Measurements from ENCODE around the gene DES.

The DES gene

GRCh38 chr2:219459460-219460311, 41.5 kb downstream of the DES start:
- no peak for DNase-seq

DNA sequence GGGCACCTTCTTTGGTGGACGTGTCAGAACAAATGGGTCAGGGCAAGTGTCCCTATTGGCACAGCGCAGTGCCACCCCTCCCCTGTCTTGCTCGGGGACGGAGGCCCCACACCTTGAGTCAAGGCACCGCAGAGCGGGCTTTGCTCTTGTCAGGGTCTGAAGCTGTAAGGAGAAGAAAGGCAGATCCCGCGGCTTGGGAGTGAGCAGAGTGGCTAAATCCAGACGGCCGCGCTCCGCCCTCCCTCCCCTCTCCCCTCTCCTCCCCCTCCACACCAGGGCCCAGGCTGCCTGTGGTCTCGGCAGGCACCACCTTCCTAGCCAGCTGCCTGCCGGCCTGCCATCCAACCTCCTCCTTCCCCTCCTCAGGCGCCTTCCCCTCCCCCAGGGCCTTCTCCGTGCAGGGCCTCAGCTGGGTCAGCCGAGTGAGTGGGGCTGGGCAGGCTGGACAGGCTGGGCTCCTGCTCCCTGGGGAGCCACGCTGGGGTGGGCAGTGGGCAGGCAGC, 42.3 kb downstream of the DES start:
- DNase-seq, result no peak

DNA sequence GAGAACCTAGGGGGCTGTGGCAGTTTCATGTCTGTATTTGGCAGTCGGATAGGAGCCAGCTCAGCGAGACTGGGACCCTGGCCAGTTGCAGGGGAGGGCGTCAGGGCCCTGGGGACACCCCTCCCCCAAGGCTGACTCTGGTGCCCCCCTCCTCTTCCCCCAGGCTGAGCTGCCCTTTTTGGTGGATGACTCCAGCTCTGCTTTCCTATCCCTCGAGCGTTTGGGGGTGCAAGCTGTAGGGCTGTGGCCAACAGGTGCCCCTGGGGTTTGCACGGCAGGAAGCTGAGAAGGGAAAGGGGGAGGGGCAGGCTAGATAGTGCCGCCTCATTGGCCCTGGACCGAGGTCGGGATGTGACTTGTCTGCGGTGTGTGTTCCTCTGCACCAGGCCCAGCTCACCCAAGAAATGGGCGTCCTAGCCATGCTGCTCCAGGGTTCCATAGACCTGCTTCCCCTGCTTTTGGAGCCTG, 42.9 kb downstream of the DES start:
- DNase-seq, result no peak

DNA sequence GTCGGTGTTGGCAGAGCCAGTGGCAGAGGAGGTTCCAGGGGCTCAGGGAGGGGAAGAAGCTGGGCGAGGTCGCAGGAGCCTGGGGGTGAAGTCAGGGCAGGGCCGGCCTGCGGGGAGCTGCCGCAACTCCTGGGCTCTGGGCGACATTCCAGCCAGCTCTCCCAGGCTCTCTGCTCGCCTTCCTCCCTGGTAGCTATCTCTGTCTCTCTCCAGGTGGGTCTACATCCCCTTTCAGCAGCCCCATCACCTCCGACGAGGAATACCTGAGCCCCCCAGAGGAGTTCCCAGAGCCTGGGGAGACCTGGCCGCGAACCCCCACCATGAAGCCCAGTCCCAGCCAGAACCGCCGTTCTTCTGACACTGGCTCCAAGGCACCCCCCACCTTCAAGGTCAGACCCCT, 43.5 kb downstream of the DES start:
- DNase-seq, result no peak

DNA sequence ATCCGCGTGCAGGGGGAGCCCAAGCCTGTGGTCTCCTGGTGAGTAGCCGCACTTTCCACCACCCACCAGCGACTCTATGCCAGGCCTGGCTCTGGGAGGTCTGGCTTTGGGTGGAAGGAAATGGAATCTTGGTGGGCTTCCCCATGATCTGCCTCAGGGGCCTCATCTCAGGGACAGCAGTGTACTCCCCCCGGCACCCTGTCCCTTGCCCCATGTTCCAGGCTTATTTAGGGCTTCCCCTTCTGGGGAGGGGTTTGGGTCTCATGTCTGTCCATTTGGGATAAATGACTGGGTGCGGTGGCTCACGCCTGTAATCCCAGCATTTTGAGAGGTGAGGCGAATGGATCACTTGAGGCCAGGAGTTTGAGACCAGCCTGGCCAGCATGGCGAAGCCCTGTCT, 44.2 kb downstream of the DES start:
- no peak for DNase-seq

DNA sequence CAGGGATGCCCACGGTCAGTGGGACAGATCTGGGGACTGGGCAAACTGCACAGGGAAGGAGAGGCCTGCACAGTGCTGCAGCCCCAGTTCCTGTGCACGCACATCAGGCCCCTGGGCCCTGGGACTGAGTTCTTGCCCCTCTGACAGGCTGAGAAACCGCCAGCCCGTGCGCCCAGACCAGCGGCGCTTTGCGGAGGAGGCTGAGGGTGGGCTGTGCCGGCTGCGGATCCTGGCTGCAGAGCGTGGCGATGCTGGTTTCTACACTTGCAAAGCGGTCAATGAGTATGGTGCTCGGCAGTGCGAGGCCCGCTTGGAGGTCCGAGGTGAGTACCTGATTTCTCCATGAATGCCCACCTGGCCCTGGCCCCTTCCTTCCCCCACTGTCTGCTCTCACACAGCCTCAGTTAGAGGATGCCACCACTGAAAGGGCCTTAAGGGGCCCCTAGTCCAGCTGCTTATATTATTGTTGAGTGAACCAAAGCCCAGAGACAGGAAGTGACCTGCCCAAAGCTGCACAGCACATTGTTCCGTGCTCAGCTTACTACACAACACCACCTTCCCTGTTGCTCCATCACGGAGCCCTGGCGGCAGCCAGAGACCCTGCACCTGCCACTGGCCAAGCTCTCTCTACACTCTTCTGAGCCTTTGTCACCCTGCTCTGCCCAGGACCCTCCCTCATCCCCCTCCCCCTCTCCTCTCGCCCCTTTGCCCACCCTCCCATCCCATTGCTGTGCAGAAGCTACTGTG, 46.3 kb downstream of the DES start:
- DNase-seq, result no peak

- DNase-seq, result no peak
Measured at GRCh38 chr2:219465659-219466561, 47.7 kb downstream of the DES start.

- DNase-seq, result no peak
Measured at GRCh38 chr2:219466816-219467735, 48.9 kb downstream of the DES start.

DNA sequence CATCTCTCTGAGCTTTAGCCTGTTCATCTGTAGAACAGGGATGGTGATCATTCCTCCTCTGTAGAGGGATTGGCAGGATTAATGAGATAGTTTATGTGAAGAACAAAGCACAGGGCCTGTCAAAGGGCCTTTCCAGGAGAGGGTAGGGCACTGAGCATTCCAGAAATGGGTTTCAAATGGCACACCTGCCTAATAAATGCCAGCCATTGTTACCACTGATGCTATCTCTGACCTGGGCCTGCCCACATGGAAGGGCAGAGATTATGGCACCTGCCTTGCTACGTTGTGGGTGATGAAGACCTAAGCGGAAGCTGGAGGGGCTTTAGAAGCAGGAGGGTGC, 49.5 kb downstream of the DES start:
- no peak for DNase-seq

GRCh38 chr2:219468410-219469185, 50.4 kb downstream of the DES start:
- DNase-seq, result no peak

DNA sequence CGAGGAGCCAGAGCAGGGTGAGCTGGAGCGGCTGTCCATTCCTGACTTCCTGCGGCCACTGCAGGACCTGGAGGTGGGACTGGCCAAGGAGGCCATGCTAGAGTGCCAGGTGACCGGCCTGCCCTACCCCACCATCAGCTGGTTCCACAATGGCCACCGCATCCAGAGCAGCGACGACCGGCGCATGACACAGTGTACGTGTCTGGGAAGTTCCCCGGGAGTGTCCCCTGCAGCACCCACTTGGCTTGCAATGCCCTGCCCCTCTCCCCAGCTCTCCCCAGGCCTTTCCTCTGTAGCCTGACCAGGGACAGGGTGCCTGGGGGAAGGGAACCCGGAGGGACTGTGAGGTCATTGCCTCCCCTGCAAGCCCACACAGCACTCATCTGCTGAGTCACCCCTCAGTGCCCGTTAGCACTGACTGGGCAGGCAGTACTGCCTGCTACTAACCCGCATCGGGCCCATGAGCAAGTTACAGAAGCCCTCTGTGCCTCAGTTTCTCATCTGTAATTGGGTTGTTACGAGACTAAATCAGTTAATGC, 51.1 kb downstream of the DES start:
- no peak for DNase-seq

DNA sequence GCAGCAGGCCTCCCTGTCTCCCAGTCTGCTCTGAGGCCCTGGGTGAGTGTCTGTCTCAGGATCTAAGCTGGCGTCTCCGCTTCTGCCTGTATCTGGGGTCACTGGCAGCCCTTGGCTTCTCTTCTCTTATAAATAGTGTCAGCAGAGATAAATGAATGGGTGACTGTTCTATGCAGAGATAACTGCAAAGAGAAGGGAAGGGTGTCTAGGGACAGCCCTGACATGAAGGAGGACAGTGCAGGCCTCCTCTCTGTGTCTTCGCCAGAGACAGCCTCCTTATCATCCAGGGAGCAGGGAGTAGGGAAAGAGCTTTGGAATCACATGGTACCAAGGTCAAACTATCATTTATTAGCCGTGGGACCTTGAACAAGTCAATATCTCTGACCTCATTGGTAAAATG, 52.3 kb downstream of the DES start:
- no peak for DNase-seq

DNA sequence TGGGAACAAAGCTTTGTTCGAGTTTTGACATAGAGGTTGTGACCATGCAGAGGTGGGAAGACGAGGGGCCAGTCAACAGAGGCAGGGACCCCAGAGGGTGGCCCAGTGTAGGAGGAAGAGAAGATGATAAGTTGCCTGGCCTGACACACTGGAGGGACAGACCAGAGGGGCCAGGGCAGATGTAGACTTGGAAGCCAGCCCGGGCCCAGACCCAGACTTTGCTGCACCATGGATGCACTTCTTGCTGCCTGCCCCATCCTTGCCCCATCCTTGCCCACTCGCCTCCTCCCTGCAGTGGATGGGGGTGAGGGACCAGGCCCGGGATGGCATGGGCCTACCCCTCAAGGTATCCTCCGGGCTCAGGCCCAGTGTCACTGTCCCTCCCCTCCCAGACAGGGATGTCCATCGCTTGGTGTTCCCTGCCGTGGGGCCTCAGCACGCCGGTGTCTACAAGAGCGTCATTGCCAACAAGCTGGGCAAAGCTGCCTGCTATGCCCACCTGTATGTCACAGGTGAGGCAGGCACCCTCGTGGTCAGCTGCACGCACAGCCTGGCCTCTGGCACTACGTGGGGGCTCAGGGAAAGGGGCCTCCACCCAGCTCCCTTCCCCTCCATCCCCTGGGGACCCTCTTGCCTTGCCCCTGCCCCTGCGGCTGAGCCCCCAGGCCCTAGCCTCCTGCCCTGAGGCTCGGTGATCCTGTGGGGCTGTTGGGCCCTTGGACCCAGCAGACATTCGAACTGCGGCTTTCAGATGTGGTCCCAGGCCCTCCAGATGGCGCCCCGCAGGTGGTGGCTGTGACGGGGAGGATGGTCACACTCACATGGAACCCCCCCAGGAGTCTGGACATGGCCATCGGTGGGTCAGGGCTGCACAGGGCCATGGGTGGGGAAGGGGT, 53.5 kb downstream of the DES start:
- no peak for DNase-seq

GRCh38 chr2:219472629-219473187, 54.5 kb downstream of the DES start:
- no peak for DNase-seq

GRCh38 chr2:219473511-219473910, 55.3 kb downstream of the DES start:
- no peak for DNase-seq

DNA sequence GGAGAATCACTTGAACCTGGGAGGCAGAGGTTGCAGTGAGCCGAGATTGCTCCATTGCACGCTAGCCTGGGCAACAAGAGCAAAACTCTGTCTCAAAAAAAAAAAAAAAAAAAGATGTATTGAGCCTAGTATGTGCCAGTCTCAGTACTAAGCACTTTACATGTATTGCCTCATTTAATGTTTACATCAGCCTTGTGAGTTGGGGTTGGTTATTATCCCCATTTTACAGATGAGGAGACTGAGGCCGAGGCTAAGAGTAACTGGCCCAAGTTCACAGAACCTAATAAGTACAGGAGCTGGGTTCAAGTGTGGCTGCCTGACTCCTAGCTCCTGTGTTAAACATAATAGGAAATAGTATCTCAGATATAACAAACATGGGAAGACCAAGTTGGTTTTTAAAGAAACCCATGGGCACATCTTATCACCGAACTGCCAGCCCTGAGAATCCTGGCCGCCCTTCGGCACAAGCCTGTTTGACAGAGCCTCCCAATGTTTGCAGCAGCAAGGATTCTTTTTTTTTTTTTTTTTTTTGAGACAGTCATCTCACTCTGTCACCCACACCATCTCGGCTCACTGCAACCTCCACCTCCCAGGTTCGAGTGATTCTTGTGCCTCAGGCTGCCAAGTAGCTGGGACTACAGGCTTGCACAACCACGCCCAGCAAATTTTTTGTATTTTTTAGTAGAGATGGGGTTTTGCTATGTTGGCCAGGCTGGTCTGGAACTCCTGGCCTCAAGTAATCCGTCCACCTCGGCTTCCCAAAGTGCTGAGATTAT, 56.3 kb downstream of the DES start:
- DNase-seq, result no peak

- no peak for DNase-seq
Measured at GRCh38 chr2:219475278-219475677, 57.1 kb downstream of the DES start.

All from cortex of kidney (tissue), 1 donor.